Activated naive CD8-positive, alpha-beta T cell (primary cell): ENCODE measurements around the gene APEH.

ENCODE experiments used
- H3K27ac Mint-ChIP-seq: one replicate; pipeline ENCODE4 v1.8.0; 2021; ENCODE audit warnings: mixed read lengths
- H3K27me3 Mint-ChIP-seq: one replicate; pipeline ENCODE4 v1.8.0; 2021; ENCODE audit warnings: mixed read lengths
- H3K36me3 Mint-ChIP-seq: one replicate; pipeline ENCODE4 v1.8.0; 2021; ENCODE audit warnings: mixed read lengths
- H3K4me1 Mint-ChIP-seq: one replicate; pipeline ENCODE4 v1.8.0; 2021; ENCODE audit warnings: low read depth, mixed read lengths
- H3K4me3 Mint-ChIP-seq: one replicate; pipeline ENCODE4 v1.8.0; 2021; ENCODE audit warnings: mild to moderate bottlenecking, mixed read lengths
- H3K9me3 Mint-ChIP-seq: one replicate; pipeline ENCODE4 v1.8.0; 2021; ENCODE audit warnings: low read depth, mixed read lengths

APEH gene

DNA sequence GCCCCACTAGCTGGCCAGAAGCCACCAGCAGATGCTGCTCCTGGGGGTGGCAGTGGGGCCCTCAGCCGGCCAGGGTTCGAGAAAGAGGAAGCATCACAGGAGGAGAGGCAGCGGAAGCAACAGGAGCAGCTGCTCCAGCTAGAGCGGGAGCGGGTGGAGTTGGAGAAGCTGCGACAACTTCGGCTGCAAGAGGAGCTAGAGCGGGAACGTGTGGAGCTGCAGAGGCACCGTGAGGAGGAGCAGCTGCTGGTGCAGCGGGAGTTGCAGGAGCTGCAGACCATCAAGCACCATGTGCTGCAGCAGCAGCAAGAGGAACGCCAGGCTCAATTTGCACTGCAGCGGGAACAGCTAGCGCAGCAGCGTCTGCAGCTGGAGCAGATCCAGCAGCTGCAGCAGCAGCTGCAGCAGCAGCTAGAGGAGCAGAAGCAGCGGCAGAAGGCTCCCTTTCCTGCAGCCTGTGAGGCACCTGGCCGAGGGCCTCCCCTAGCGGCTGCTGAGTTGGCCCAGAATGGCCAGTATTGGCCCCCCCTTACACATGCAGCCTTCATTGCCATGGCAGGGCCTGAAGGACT is 17.5 kb upstream of the APEH start:
- H3K36me3 Mint-ChIP-seq = no peaks in the 10 kb centered on the region
- no peaks in the 10 kb centered on the region for H3K9me3 Mint-ChIP-seq
- no peak overlapping the region for H3K27ac Mint-ChIP-seq
- no peaks in the 10 kb centered on the region for H3K4me1 Mint-ChIP-seq
- H3K4me3 Mint-ChIP-seq = no peak overlapping the region
- H3K27me3 Mint-ChIP-seq = no peaks in the 10 kb centered on the region

DNA sequence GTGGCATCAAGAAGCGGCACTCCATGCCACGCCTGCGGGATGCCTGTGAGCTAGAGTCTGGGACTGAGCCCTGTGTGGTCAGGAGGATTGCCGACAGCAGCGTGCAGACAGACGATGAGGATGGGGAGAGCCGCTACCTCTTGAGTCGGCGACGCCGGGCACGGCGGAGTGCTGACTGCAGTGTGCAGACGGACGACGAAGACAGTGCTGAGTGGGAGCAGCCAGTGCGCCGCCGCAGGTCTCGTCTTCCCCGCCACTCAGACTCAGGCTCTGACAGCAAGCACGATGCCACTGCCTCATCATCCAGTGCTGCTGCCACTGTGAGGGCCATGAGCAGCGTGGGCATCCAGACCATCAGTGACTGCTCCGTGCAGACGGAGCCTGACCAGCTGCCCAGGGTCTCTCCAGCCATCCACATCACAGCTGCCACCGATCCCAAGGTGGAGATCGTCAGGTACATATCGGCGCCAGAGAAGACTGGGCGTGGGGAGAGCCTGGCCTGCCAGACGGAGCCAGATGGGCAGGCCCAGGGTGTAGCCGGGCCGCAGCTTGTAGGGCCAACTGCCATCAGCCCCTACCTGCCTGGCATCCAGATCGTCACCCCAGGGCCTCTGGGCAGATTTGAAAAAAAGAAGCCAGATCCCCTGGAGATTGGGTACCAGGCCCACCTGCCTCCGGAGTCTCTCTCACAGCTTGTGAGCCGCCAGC is 16.8 kb upstream of the APEH start:
- Mint-ChIP-seq H3K4me1 (no peaks in the 10 kb centered on the region), H3K27me3 (no peaks in the 10 kb centered on the region), H3K9me3 (no peaks in the 10 kb centered on the region), H3K4me3 (no peak overlapping the region), H3K36me3 (no peaks in the 10 kb centered on the region), H3K27ac (no peak overlapping the region)

DNA sequence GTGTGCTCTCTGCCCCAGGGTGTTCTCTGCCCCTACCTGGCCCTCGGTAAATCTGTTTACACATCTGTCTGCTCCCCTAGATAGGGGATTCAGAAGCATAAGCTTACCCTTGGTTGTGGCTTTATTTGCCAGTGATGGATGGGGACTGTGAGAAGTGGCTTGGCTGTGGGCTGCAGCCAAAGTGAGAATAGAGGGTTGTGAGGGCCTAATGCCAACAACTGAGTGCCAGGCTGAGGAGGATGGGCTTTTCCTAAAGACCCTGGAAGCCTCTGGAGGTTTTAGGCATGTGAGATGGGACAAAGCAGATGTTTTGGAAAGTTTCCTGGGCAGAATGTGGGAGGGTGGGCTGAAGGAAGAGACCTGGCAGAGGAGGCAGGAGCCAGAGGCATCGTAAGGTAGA is 15.4 kb upstream of the APEH start:
- Mint-ChIP-seq H3K9me3 (no peaks in the 10 kb centered on the region), H3K27me3 (no peaks in the 10 kb centered on the region), H3K36me3 (no peaks in the 10 kb centered on the region), H3K4me1 (no peaks in the 10 kb centered on the region), H3K4me3 (no peak overlapping the region), H3K27ac (no peak overlapping the region)

DNA sequence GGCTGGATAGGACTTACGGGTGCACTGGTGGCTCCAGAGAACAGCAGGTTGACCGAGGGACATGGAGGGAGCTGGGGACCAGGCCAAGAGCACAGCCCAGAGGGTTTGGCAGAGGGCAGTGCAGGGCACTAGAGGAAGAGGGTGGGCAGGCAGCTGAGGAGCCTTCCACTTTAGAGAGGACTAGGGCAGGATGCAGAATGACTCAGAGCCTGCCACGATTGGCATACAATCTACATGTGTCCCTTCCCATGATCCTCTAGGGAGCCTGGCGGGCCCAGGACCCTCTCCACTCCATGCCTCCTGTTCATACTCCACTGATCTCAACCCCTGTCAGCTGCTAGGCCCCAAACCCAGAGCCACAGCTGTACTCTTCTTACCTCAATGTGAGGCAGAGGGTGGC is 14.4 kb upstream of the APEH start:
- Mint-ChIP-seq H3K9me3 (no peaks in the 10 kb centered on the region), H3K27me3 (no peaks in the 10 kb centered on the region), H3K4me1 (no peaks in the 10 kb centered on the region), H3K36me3 (no peaks in the 10 kb centered on the region), H3K27ac (no peak overlapping the region), H3K4me3 (no peak overlapping the region)

DNA sequence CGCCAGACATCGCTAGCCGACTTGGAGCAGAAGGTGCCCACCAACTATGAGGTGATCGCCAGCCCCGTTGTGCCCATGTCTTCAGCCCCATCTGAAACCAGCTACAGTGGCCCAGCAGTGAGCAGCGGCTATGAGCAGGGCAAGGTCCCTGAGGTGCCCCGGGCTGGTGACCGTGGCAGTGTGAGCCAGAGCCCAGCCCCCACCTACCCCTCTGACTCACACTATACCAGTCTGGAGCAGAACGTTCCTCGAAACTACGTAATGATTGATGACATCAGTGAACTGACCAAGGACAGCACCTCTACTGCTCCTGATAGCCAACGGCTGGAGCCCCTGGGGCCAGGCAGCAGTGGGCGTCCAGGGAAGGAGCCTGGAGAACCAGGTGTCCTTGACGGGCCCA is 12.9 kb upstream of the APEH start:
- no peaks in the 10 kb centered on the region for H3K4me1 Mint-ChIP-seq
- H3K36me3 Mint-ChIP-seq = no peaks in the 10 kb centered on the region
- H3K27me3 Mint-ChIP-seq = no peaks in the 10 kb centered on the region
- no peak overlapping the region for H3K4me3 Mint-ChIP-seq
- H3K27ac Mint-ChIP-seq = no peak overlapping the region
- no peaks in the 10 kb centered on the region for H3K9me3 Mint-ChIP-seq

DNA sequence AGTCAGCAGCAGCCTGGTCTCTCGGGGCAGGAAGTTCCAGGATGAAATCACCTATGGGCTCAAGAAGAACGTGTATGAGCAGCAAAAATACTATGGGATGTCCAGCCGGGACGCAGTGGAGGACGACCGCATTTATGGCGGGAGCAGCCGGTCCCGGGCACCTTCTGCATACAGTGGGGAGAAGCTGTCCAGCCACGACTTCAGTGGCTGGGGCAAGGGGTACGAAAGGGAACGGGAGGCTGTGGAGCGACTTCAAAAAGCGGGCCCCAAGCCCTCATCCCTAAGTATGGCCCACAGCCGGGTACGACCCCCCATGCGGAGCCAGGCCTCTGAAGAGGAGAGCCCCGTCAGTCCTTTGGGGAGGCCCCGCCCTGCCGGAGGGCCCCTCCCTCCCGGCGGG is 12.1 kb upstream of the APEH start:
- Mint-ChIP-seq H3K9me3 (no peaks in the 10 kb centered on the region), H3K27me3 (no peaks in the 10 kb centered on the region), H3K36me3 (no peaks in the 10 kb centered on the region), H3K4me3 (no peak overlapping the region), H3K27ac (no peak overlapping the region), H3K4me1 (no peaks in the 10 kb centered on the region)

DNA sequence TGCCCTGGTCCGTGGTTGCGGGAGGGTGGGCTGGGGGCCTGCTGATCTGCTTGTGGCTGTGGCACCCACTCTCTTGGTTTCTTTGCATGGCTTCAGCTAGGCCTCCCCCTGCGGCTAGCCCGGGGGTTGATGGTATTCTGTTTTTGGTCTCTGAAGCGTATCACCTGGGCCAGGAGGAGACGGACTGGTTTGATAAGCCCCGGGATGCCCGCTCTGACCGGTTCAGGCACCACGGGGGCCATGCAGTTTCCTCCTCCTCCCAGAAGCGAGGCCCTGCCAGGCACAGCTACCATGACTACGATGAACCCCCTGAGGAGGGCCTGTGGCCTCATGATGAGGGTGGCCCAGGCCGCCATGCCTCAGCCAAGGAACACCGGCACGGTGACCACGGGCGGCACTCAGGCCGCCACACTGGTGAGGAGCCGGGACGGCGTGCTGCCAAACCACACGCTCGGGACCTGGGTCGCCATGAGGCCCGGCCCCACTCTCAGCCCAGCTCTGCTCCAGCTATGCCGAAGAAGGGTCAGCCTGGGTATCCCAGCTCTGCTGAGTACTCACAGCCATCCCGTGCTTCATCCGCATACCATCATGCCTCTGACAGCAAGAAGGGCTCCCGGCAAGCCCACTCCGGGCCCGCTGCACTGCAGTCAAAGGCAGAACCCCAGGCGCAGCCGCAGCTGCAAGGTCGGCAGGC is 11.3 kb upstream of the APEH start:
- Mint-ChIP-seq H3K27me3 (no peaks in the 10 kb centered on the region), H3K36me3 (no peaks in the 10 kb centered on the region), H3K9me3 (no peaks in the 10 kb centered on the region), H3K27ac (no peak overlapping the region), H3K4me1 (no peaks in the 10 kb centered on the region), H3K4me3 (no peak overlapping the region)

DNA sequence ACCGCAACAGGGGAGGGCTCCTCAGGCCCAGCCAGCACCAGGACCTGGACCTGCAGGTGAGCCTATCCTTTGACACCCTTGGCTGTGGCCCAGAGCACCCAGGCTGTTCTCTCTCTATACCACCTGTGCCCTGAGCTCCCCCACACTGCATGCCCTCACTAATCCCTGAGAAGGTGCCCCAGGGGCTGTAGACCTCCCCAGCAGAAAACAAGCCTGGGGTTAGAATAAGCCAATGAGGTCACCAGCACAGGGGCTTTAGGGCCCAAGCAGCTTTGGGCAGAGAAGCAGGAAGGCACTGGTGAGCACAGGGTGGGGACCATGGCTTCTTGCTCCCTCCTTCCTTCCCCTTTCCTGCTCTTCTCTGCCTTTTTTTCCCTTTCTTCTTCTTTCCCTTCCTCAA is 10.3 kb upstream of the APEH start:
- Mint-ChIP-seq H3K36me3 (no peaks in the 10 kb centered on the region), H3K27ac (no peak overlapping the region), H3K27me3 (no peaks in the 10 kb centered on the region), H3K4me3 (no peak overlapping the region), H3K9me3 (no peaks in the 10 kb centered on the region), H3K4me1 (no peaks in the 10 kb centered on the region)

DNA sequence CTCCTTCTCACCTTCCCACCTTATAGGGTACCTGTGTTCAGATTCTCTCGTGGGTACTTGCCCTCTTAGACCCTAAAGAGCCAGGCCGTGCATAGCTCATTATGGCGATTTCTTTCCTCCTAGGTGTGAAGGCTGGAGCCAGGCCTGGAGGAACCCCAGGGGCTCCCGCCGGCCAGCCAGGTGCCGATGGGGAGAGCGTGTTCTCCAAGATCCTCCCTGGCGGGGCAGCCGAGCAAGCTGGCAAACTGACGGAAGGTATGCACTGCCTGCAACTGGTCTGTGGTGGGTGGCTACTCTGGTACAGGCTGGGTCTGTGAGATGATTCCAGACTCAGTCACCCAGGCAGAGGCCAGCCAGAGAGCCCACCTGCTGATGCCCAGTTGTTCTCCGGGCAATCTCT is 9.9 kb upstream of the APEH start:
- no peaks in the 10 kb centered on the region for H3K27me3 Mint-ChIP-seq
- no peak overlapping the region for H3K27ac Mint-ChIP-seq
- no peaks in the 10 kb centered on the region for H3K4me1 Mint-ChIP-seq

DNA sequence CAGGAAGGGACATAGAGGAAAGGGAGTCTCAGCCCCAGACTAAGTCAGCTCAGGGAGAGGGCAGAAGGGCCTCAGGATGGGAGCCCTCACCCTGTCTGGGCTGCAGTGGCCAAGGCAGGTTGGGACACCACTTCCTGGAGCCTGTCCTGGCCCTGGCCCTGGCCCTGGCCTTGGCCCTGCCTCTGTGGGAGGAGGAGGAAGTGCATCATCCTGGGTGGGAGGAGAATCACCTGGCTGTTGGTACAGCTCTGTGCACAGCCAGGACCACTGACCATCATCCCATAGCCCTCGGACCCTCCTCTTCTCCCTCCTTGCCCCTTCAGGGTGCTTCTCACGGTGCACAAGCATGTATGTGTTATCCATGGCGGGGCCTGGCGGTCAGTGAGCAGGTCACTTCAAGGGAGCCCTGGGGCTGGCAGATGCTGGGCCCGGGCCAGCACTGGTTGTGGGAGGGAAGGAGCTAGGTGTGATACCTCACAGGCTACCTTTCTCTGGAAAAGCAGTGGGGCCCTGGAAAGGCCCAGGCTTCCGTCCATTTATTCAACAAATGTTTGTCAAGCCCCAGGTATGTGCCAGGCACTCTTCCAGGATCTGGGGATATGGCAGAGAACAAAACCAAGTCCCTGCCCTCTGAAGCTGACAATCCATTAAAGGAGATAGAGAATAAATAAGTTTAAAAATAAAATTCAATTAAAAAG is 8.2 kb upstream of the APEH start:
- Mint-ChIP-seq H3K4me3 (no peak overlapping the region), H3K9me3 (no peaks in the 10 kb centered on the region), H3K27me3 (no peaks in the 10 kb centered on the region), H3K4me1 (no peaks in the 10 kb centered on the region), H3K36me3 (no peaks in the 10 kb centered on the region), H3K27ac (no peak overlapping the region)

More for the DNA sequence above, 9.9 kb upstream of the APEH start:
- H3K4me3 Mint-ChIP-seq = no peak overlapping the region
- H3K9me3 Mint-ChIP-seq = no peaks in the 10 kb centered on the region
- no peaks in the 10 kb centered on the region for H3K36me3 Mint-ChIP-seq

DNA sequence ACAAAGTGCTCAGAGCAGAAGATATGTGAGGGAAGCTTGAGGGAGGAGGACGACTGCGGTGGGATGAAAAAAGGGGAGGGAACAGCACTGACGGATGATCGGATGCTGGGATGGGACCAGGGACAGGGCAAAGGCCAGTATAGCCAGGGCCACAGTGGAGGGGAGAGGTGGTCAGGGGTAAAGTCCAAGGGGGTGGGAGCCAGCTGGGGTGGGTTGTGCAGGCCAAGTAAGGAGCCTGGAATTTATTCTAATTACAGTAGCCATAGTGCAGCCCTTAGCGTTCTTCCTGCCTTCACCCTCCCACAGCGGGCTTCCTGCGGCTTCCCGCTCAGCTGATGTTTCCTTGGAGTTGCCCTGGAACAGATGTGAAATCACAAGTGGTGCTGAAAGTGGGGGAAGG is 7.6 kb upstream of the APEH start:
- Mint-ChIP-seq H3K36me3 (no peaks in the 10 kb centered on the region), H3K4me3 (no peak overlapping the region), H3K4me1 (peaks cover 2% of the 10 kb centered on the region), H3K9me3 (no peaks in the 10 kb centered on the region), H3K27me3 (no peaks in the 10 kb centered on the region), H3K27ac (no peak overlapping the region)

DNA sequence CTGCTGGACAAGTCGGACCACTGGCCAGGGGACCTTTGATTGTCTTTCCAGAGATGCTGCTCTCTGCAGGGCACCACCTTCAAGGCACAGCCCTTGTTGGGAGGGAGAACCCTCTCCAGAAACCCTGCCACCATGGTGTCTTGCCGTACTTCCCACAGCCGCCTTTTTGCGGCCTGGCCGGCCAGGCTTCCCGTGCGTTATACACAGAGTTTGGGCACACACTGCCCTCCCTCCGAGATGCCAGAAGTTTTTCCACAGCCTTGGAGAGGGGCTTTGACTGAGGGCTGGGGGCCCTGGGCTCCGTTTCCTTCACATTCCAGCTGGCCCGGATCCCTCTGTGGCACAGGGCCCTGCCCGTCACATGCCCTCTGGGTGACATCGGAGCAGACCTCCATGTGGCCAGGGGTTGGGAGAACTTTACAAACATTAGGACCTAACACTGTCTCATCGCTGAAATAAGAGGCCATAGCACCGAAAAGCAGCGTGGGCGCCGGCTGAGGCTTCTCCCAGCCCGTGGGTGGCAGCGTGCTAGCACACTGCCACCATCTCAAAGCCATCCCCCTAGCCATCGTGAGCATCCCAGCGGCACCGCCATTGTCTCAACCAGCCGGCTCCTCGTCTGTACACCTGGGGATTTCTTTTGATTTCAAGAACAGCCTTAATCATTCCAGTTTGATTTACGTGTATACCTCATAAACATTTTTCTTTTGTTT is 6.3 kb upstream of the APEH start:
- Mint-ChIP-seq H3K4me1 (peaks cover 8% of the 10 kb centered on the region), H3K27ac (no peak overlapping the region), H3K36me3 (no peaks in the 10 kb centered on the region), H3K4me3 (no peak overlapping the region), H3K27me3 (no peaks in the 10 kb centered on the region), H3K9me3 (no peaks in the 10 kb centered on the region)

DNA sequence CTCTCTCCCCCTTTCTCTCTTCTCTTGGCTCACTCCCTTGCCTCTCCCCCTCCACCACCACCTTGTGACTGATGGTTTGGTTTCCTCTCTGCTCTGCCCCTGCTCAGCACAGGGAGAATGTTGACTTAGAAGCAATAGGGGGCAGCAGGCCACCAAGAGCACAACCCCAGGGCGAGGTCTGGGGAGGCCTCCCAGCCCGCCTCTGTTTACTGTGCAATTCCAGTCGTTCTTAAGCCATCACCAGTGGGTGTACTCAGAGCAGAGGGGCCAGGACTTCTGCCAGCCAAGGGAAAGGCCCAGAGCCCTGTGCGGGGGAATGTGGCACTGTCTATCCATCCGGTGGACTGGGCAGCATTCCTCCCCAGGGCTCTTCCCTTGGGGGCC is 5.7 kb upstream of the APEH start:
- Mint-ChIP-seq H3K4me1 (peaks cover 12% of the 10 kb centered on the region), H3K27me3 (no peaks in the 10 kb centered on the region), H3K4me3 (no peak overlapping the region), H3K9me3 (no peaks in the 10 kb centered on the region), H3K27ac (no peak overlapping the region), H3K36me3 (no peaks in the 10 kb centered on the region)

DNA sequence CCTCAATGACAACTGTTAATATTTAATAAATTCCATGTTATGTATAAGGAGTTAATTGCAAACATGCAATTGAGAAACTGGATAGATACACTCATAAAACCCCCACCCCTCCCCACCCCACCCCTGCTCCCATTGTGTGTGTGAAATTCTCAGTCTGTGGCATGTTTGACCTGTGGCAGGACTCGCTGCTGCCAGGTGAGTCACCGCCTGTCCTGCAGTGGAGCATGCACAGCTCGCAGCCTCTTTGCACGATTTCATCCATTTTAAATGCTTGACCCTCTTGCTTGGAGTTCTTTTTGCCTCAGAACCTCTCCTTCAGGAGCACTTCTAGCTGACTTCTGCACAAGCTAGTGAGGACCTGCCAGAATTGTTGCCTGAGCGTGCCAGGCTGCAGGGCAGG is 5.3 kb upstream of the APEH start:
- Mint-ChIP-seq H3K36me3 (no peaks in the 10 kb centered on the region), H3K4me3 (no peak overlapping the region), H3K27me3 (no peaks in the 10 kb centered on the region), H3K4me1 (peaks cover 12% of the 10 kb centered on the region), H3K9me3 (no peaks in the 10 kb centered on the region), H3K27ac (no peak overlapping the region)

DNA sequence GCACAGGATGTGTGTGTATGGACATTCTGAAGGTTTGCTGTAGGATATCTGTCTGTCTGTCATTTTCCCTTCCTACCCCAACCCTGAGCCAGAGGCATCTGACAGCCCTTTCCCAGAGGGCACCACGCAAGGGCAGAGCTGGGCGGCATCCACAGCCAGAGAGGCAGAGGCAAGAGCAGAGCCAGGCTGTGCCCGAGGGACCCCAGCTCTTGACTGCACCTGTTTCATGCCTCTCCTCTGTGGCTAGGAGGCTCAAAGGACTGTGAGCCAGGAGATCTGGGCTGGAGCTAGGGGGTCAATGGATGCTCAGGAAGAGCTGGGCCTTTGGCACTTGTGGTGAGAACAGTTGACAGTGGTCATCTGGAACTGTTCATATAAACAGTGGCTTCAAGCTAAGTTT is 4.8 kb upstream of the APEH start:
- H3K27ac Mint-ChIP-seq = no peak overlapping the region
- H3K4me1 Mint-ChIP-seq = peaks cover 12% of the 10 kb centered on the region
- no peaks in the 10 kb centered on the region for H3K36me3 Mint-ChIP-seq
- H3K4me3 Mint-ChIP-seq = no peak overlapping the region
- H3K27me3 Mint-ChIP-seq = no peaks in the 10 kb centered on the region
- H3K9me3 Mint-ChIP-seq = no peaks in the 10 kb centered on the region
